GM06990 (cell line): ENCODE data around the gene DUT.
"Not testable (repeated sequence)": the region's sequence is repeated elsewhere in the genome, so short reads cannot be mapped to it uniquely, and the experiment has no call there.

Experiments used
- DNase-seq: peaks from one replicate; pipeline ENCODE4 v3.0.0-alpha.2; 2011; ENCODE audit not compliant: insufficient read length; ENCODE audit errors: extremely low read depth
- H3K27me3 ChIP-seq: replicated peaks from 2 replicates; pipeline ENCODE4 v1.6.0; 2011; ENCODE audit warnings: low read length; ENCODE audit not compliant: control insufficient read depth, insufficient read depth
- H3K36me3 ChIP-seq: 2 replicates; pipeline ENCODE4 v1.5.1; 2011; ENCODE audit warnings: low read length; ENCODE audit not compliant: control insufficient read depth, insufficient read depth
- H3K4me3 ChIP-seq: replicated peaks from 2 replicates; pipeline ENCODE4 v1.5.1; 2011; ENCODE audit warnings: low read depth, mild to moderate bottlenecking, control low read depth, low read length
- TF ChIP-seq, protein P1 (sequence below): IDR thresholded peaks from 2 replicates; pipeline ENCODE4 v1.5.1; 2011; ENCODE audit warnings: low read length, control low read depth, mild to moderate bottlenecking, inconsistent platforms; ENCODE audit not compliant: insufficient read depth, poor library complexity, severe bottlenecking

Gene DUT

DNA sequence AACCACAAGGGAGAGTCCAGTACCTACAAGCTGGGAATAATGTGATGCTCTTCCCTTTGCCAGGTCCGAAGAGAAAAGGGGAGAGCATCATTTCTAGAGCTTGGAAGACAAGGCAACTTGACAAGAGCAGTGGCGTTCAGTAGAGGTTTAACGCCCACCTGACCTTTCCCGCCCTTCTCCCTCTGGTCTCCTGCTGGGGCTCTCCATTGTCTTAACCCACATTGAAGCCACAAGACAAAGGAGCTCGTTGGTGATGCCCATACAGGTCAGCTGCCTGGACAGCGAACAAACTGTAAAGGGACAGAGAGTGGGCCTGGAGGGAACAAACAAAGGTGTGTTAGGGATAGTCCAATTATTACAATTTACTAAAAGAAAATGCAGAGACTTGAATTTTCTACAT lies 13.1 kb upstream of the DUT start:
- H3K4me3 ChIP-seq = no peak overlapping the region
- no peaks in the 10 kb centered on the region for H3K36me3 ChIP-seq
- no peaks in the 10 kb centered on the region for H3K27me3 ChIP-seq
- no peak for DNase-seq
- TF ChIP-seq, protein P1, sequence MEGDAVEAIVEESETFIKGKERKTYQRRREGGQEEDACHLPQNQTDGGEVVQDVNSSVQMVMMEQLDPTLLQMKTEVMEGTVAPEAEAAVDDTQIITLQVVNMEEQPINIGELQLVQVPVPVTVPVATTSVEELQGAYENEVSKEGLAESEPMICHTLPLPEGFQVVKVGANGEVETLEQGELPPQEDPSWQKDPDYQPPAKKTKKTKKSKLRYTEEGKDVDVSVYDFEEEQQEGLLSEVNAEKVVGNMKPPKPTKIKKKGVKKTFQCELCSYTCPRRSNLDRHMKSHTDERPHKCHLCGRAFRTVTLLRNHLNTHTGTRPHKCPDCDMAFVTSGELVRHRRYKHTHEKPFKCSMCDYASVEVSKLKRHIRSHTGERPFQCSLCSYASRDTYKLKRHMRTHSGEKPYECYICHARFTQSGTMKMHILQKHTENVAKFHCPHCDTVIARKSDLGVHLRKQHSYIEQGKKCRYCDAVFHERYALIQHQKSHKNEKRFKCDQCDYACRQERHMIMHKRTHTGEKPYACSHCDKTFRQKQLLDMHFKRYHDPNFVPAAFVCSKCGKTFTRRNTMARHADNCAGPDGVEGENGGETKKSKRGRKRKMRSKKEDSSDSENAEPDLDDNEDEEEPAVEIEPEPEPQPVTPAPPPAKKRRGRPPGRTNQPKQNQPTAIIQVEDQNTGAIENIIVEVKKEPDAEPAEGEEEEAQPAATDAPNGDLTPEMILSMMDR = no peak

DNA sequence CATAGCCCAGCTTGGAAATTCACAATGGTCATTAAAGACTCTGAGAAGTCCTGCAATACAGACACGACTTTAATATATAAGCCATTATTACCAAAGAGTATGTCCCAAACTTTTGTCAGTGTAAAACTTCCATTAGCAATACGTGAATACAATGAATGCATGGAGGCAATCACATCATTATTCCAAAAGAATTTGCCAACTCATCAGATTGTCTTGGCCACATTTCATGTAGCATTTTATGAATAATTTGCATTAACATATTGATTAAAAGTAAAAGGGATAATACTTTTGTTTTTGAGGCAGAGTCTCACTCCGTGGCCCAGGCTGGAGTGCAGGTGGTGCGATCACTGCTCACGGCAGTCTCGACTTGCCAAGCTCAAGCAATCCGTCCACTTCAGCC lies 7.9 kb upstream of the DUT start:
- no peak for DNase-seq
- TF ChIP-seq, protein P1 = no peak
- Histone ChIP-seq H3K27me3 (no peaks in the 10 kb centered on the region), H3K4me3 (no peak overlapping the region), H3K36me3 (no peaks in the 10 kb centered on the region)

DNA sequence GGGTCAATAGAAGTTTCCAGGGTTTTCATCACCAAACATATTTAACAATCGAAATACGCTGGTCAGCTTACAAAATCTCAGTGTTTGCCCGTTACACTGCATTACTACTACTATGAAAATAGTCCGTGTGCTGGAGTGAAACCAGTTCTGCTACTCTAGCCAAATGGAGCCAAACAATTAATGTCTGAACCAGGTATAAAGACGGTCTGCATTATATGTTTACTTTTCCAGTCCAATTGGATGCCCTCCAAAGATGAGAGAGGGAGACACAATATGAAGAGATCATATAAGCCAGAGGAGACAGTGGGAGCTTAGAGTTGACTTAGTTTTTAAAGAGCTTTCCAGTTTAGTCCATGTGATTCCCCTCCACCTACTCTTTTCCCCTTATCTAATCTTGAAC lies 6.3 kb upstream of the DUT start:
- no peaks in the 10 kb centered on the region for H3K36me3 ChIP-seq
- TF ChIP-seq, protein P1 = no peak
- DNase-seq = no peak
- H3K27me3 ChIP-seq = no peaks in the 10 kb centered on the region
- H3K4me3 ChIP-seq = no peak overlapping the region

DNA sequence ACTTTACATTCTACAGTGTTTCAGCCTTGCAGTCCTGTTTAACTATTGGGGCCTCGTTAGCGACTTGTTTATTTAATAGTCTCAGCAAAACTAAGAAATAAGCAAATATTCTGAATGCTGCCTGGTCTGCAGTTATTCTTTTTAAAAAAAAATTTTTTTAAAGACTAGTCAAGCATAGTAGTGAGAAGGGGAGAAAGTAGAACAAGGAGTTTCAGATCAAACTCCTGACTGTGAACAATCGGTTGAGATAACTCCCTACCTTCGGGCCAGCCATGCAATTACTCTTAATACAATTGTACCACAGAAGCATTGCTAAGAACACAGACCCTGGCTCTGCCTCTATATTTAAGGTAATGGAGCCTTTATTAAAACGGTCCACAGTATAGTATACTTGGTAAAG lies 5.8 kb upstream of the DUT start:
- H3K27me3 ChIP-seq = no peaks in the 10 kb centered on the region
- H3K36me3 ChIP-seq = no peaks in the 10 kb centered on the region
- no peak overlapping the region for H3K4me3 ChIP-seq
- DNase-seq = no peak
- TF ChIP-seq, protein P1 = no peak

DNA sequence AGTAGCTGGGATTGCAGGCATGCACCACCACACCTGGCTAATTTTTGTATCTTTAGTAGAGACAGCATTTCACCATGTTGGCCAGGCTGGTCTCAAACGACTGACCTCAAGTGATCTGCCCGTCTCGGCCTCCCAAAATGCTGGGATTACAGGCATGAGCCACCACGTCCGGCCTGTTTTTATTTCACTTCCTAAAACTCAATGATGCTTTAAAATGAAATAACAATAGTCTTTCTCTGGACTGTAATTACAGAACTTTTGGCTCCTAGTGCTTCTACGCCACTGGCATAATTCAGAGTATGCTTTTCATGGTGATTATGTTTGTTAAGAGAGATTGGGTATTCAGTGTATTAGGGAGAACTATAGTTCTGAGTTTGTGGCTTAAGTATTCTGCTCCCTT lies 5.0 kb upstream of the DUT start:
- DNase-seq, H3K4me3 ChIP-seq, H3K36me3 ChIP-seq, H3K27me3 ChIP-seq: not testable (repeated sequence)

DNA sequence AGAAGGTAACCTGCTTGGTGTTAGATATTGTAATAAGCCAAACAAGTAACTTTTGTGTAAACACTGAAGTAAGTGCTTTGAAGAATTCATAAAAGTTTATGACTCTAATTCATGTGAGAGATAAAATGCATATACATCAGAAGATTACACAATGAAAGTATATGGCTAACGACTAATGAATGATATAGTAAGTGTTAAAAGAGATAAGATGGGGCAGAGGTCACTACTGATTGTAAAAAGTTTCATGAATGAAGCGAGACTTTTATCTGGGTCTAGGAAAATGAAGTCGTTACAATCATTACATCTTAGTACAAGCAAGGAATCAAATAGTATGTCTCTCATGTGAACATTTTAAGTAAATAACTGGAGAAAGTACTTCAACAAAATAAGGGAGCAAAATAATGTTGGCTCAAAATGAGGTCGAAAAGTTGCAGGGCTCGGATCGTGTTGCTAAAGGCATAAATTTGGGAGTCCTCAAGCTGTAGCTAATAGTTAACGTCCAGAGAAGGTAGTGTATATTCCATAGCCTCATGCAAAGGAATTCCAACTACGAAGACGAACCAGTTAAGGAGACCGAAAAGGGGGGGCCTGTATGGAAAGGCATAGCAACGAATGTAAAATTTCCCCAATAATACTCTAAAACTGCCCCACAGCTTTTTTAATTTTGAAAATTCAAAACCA lies 984 bp upstream of the DUT start:
- TF ChIP-seq, protein P1 = no peak
- no peak for DNase-seq
- H3K4me3 ChIP-seq = peak overlapping the region; percentile 76
- peaks cover 7% of the 10 kb centered on the region for H3K36me3 ChIP-seq
- H3K27me3 ChIP-seq = no peaks in the 10 kb centered on the region
